Activated T-cell treated with anti-CD3 and anti-CD28 coated beads, Interleukin-2, amount 50 U/mL, for 72 hours (primary cell): ENCODE results near the gene GPR137. TPM values are rescaled to one million over a fixed set of nuclear protein-coding genes. Genes with fewer than 3 reads are reported as not detected.

ENCODE experiments used
- ATAC-seq, 2 donors: fragments of 150-1000 bp; cut with Tn5 transposase; replicated peaks in 1 of 2; 2 replicates each; pipeline ENCODE4 v1.10.0; 2021; ENCODE audit warnings: moderate library complexity in 2 of 2, mild to moderate bottlenecking in 1 of 2
- DNase-seq, 2 donors: peaks; one replicate each; pipeline ENCODE4 v3.0.0; 2021 to 2022; ENCODE audit warnings: mixed read lengths in 1 of 2
- H3K27ac Mint-ChIP-seq: one replicate; pipeline ENCODE4 v1.8.0; 2022; ENCODE audit warnings: mild to moderate bottlenecking, moderate library complexity, mixed read lengths
- H3K27me3 Mint-ChIP-seq: one replicate; pipeline ENCODE4 v1.8.0; 2022; ENCODE audit warnings: low read depth, mixed read lengths
- H3K36me3 Mint-ChIP-seq, 2 donors: one replicate each; pipeline ENCODE4 v1.8.0; 2022; ENCODE audit warnings: mixed read lengths in 2 of 2, mild to moderate bottlenecking in 1 of 2; ENCODE audit not compliant: insufficient read depth in 2 of 2
- H3K4me1 Mint-ChIP-seq: one replicate; pipeline ENCODE4 v1.8.0; 2022; ENCODE audit warnings: low read depth, mixed read lengths
- H3K4me3 Mint-ChIP-seq, 2 donors: one replicate each; pipeline ENCODE4 v1.8.0; 2022; ENCODE audit warnings: mild to moderate bottlenecking in 2 of 2, mixed read lengths in 2 of 2, moderate library complexity in 2 of 2
- H3K9me3 Mint-ChIP-seq, 2 donors: one replicate each; pipeline ENCODE4 v1.8.0; 2022; ENCODE audit warnings: mixed read lengths in 2 of 2
- total RNA-seq, 2 donors: library from RNA; stranded (reverse); gene quantifications; one replicate each; pipeline ENCODE4 v1.2.3, GENCODE V29; 2022

The GPR137 gene
- total RNA-seq, 2 donors from 2014 or later = 57.1 to 67.4 TPM

GRCh38 chr11:64289002-64289564, 3.4 kb downstream of the GPR137 start:
- Mint-ChIP-seq H3K27me3 (peaks cover 23% of the 10 kb centered on the region), H3K4me3 (no peak overlapping the region), H3K36me3 (peaks cover 4 to 5% of the 10 kb centered on the region in 2 donors), H3K4me1 (peaks cover 10% of the 10 kb centered on the region), H3K27ac (no peak overlapping the region), H3K9me3 (no peaks in the 10 kb centered on the region)
- no peak for ATAC-seq
- no peak for DNase-seq

- H3K9me3 Mint-ChIP-seq = no peaks in the 10 kb centered on the region
- no peak for DNase-seq
- peak overlapping the region; percentile 73 to 79 for H3K4me3 Mint-ChIP-seq
- peaks cover 38% of the 10 kb centered on the region for H3K27me3 Mint-ChIP-seq
- H3K27ac Mint-ChIP-seq = peak overlapping the region; percentile 43
- peaks cover 4 to 5% of the 10 kb centered on the region in 2 donors for H3K36me3 Mint-ChIP-seq
- no peak for ATAC-seq
- peaks cover 10% of the 10 kb centered on the region for H3K4me1 Mint-ChIP-seq
Observed at GRCh38 chr11:64290352-64291261, 5.0 kb downstream of the GPR137 start.

DNA sequence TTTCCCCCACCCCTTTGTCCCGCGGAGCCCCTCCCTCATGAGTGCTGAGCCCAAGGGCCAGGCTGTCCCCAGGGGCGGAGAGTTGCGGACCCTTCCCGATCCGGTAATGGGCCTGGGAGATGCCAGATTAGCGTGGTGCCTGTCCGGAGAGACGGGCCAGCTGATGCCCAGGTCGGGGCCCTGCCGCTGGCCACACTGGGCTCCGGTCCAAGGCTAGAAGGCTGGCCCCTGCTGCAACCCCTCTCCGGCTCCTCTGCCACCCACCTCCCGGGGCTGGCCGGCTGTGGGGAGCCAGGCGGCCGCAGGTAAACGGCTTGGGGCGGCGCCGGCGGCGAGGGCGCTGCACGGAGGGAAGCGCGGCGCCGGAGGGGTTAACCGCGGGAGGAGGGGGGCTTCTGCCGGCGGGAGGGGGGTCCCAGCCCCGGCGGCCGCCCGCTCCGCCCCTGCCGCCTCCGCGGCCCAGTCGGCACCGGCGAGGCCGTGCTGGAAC, 5.7 kb downstream of the GPR137 start, which contains the start of gene KCNK4:
Gene KCNK4, plus strand, starts transcription at position 41 of the 490 bp plus-strand sequence. CDS start 1,717 bp downstream, outside the sequence.
- peak within 1 kb of the TSS; percentile 73 to 79 for H3K4me3 Mint-ChIP-seq
- peaks cover 8% of the 10 kb centered on the region for H3K4me1 Mint-ChIP-seq
- peak within 1 kb of the TSS; percentile 43 for H3K27ac Mint-ChIP-seq
- DNase-seq = no peak
- H3K36me3 Mint-ChIP-seq = peaks cover 4 to 5% of the 10 kb centered on the region in 2 donors
- H3K9me3 Mint-ChIP-seq = no peaks in the 10 kb centered on the region
- peaks cover 45% of the 10 kb centered on the region for H3K27me3 Mint-ChIP-seq
- ATAC-seq = peak in 1 of 2 donors; percentile 5

GRCh38 chr11:64291752-64292459, 6.3 kb downstream of the GPR137 start:
- Mint-ChIP-seq H3K4me1 (peaks cover 2% of the 10 kb centered on the region), H3K36me3 (peaks cover 4 to 5% of the 10 kb centered on the region in 2 donors), H3K27ac (no peak overlapping the region), H3K9me3 (no peaks in the 10 kb centered on the region), H3K27me3 (peaks cover 51% of the 10 kb centered on the region), H3K4me3 (peak overlapping the region; percentile 75 to 76)
- ATAC-seq (peak; percentile 51 to 56), DNase-seq (no peak)

DNA sequence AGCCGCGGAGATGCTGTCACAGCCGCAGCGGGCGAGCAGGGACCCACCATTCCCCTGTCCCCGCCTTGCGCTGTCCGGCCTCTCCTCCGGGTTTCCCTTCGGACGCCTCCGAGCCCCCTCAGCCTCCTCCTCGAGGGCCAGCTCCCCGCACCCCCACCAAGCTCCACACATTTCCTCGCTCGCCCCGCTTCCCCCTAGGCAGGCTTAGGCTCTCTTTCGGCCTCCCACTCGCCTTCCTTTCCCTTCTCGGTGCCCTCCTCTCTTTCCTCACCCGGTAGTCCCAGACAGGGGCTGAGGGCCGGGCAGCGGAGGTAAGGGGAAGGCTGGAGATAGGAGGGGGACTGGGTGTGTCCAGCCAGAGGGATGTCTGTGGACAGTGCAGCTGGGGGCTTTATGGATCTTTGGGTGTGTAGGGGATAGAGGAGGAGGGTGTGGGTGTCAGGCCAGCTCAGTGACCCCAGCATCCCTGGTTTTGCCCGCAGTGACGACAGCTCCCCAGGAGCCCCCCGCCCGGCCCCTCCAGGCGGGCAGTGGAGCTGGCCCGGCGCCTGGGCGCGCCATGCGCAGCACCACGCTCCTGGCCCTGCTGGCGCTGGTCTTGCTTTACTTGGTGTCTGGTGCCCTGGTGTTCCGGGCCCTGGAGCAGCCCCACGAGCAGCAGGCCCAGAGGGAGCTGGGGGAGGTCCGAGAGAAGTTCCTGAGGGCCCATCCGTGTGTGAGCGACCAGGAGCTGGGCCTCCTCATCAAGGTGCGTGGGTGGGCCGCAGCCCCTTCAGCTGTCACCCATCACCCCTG, 7.0 kb downstream of the GPR137 start:
- H3K4me3 Mint-ChIP-seq = peak overlapping the region; percentile 75 to 76
- H3K9me3 Mint-ChIP-seq = no peaks in the 10 kb centered on the region
- no peak for DNase-seq
- peak overlapping the region; percentile 50 for H3K27ac Mint-ChIP-seq
- ATAC-seq = peak in 1 of 2 donors; percentile 8
- peaks cover 4 to 5% of the 10 kb centered on the region in 2 donors for H3K36me3 Mint-ChIP-seq
- H3K4me1 Mint-ChIP-seq = no peaks in the 10 kb centered on the region
- peaks cover 59% of the 10 kb centered on the region for H3K27me3 Mint-ChIP-seq

GRCh38 chr11:64294774-64295173, 9.1 kb downstream of the GPR137 start:
- Mint-ChIP-seq H3K27ac (no peak overlapping the region), H3K4me1 (peaks cover 3% of the 10 kb centered on the region), H3K36me3 (peaks cover 2 to 5% of the 10 kb centered on the region in 2 donors), H3K27me3 (peaks cover 77% of the 10 kb centered on the region), H3K4me3 (no peak overlapping the region), H3K9me3 (no peaks in the 10 kb centered on the region)
- DNase-seq = no peak
- ATAC-seq = no peak

GRCh38 chr11:64295760-64296159, 10.1 kb downstream of the GPR137 start:
- Mint-ChIP-seq H3K27me3 (peaks cover 79% of the 10 kb centered on the region), H3K4me3 (no peak overlapping the region), H3K4me1 (peaks cover 11% of the 10 kb centered on the region), H3K27ac (no peak overlapping the region), H3K36me3 (peaks cover under 1 to 2% of the 10 kb centered on the region in 2 donors), H3K9me3 (no peaks in the 10 kb centered on the region)
- ATAC-seq (no peak), DNase-seq (no peak)

GRCh38 chr11:64296236-64296635, 10.6 kb downstream of the GPR137 start:
- Mint-ChIP-seq H3K4me1 (peaks cover 14% of the 10 kb centered on the region), H3K4me3 (no peak overlapping the region), H3K27ac (no peak overlapping the region), H3K9me3 (no peaks in the 10 kb centered on the region), H3K36me3 (no peaks in the 10 kb centered on the region), H3K27me3 (peaks cover 81% of the 10 kb centered on the region)
- DNase-seq (no peak), ATAC-seq (no peak)

DNA sequence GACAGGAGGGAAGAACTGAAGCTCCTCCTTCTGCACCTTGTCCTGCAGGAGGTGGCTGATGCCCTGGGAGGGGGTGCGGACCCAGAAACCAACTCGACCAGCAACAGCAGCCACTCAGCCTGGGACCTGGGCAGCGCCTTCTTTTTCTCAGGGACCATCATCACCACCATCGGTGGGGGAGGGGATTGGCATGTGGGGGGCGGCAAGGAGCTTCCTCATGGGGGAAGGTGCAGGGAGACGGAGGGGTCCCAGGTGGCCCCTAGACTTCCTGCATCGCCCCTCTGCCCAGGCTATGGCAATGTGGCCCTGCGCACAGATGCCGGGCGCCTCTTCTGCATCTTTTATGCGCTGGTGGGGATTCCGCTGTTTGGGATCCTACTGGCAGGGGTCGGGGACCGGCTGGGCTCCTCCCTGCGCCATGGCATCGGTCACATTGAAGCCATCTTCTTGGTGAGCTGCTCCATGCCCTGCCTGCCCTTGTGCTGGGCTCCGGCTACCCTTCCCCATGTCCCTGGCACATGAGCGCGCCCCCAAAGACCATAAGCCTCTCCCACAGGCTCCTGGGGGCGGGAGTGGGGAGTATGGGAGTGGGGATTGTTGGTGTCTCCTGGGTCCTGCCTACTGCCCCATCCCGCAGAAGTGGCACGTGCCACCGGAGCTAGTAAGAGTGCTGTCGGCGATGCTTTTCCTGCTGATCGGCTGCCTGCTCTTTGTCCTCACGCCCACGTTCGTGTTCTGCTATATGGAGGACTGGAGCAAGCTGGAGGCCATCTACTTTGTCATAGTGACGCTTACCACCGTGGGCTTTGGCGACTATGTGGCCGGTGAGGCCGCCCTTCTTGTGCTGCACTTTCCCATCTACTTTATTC, 11.4 kb downstream of the GPR137 start:
- H3K4me1 Mint-ChIP-seq = peaks cover 14% of the 10 kb centered on the region
- H3K36me3 Mint-ChIP-seq = no peaks in the 10 kb centered on the region
- no peaks in the 10 kb centered on the region for H3K9me3 Mint-ChIP-seq
- ATAC-seq (no peak), DNase-seq (no peak)
- H3K27ac Mint-ChIP-seq = no peak overlapping the region
- no peak overlapping the region for H3K4me3 Mint-ChIP-seq
- H3K27me3 Mint-ChIP-seq = peaks cover 89% of the 10 kb centered on the region

DNA sequence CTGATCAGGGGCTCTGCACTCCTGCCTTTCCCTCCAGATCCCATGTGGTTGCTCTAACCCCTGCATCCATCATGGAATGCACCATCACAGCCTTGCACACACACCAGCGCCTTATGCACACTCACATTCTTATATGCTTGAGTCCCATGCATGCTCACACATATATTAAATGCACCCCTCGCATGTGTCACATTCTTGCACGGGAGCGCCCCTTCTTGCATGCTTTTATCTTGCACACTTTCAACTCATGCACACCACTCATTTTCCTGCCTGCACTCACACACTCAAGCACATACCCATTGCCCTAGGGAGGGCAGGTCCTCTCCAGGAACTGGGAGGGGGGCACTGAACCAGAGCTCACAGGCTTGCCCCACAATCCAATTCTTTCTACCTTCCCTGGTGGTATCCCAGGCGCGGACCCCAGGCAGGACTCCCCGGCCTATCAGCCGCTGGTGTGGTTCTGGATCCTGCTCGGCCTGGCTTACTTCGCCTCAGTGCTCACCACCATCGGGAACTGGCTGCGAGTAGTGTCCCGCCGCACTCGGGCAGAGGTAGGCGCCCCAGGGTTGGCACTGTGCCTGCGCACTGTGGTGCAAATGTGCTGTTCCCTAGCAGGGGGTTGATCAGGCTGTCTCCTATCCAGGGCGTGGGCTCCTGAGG, 12.2 kb downstream of the GPR137 start:
- no peak for DNase-seq
- no peaks in the 10 kb centered on the region for H3K9me3 Mint-ChIP-seq
- H3K27ac Mint-ChIP-seq = no peak overlapping the region
- no peak overlapping the region for H3K4me3 Mint-ChIP-seq
- H3K4me1 Mint-ChIP-seq = peaks cover 14% of the 10 kb centered on the region
- H3K27me3 Mint-ChIP-seq = peaks cover 87% of the 10 kb centered on the region
- no peaks in the 10 kb centered on the region for H3K36me3 Mint-ChIP-seq
- no peak for ATAC-seq
